ENCODE data around the gene DQX1. TPM values are rescaled to one million over a fixed set of nuclear protein-coding genes. Genes with fewer than 3 reads are reported as not detected.

DQX1 gene
- total and polyA plus RNA-seq, 2 of the 4 experiments (the other 2 are of a cell fraction), result 0.07 TPM; not detected in 1

DNA sequence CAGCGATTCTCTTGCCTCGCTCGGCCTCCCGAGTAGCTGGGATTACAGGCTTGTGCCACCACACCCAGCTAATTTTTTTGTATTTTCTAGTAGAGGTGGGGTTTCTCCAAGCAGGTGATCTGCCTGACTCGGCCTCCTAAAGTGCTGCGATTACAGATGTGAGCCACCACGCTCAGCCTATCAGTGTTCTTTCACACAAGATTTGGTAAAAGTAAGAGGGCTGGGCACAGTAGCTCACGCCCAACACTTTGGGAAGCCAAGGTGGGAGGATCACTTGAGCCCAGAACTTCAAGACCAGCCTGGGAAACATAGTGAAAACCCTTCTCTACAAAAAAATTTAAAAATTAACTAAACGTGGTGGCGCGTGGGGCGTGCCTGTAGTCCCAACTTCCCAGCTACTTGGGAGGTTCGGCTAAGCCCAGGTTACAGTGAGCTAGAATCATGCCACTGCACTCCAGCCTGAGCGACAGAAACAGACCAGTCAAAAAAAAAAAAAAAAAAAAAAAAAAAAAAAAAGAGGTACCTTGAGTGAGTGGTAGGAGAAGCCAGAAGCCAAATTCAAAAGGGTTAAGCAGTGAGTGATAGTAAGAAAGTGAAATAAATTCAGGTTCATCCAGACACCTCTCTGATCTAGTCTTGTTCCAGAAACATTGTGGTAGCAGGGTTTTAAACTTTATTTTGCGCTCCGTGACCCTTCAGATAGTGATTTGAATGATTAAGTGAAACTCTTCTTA lies 54.5 kb downstream of the DQX1 start:
- dilution Hi-C loops (cut with HindIII; ENCODE audit: low sequenced_read_pairs, unreplicated experiment), result no loop called here
- CTCF ChIA-PET, result no interaction called here
- no peak overlapping the region for H2BK15ac ChIP-seq (ENCODE audit: low read depth, low read length)
- intact Hi-C loops (cut with micrococcal nuclease), result no loop called here
- ATAC-seq (ENCODE audit: low read depth) (no peak), DNase-seq (no peak)
- H3K4me2 ChIP-seq (ENCODE audit: low read depth, low read length), result peak overlapping the region; percentile 89
- H2AK9ac ChIP-seq (replicated peaks; ENCODE audit: low read depth, low read length, poor library complexity), result peak overlapping the region; percentile 4
- H2AK5ac ChIP-seq (ENCODE audit: low read depth, low read length), result no peak overlapping the region
- 0 out of 2 replicates have a peak overlapping the region, but pooled peaks have one; percentile 87 for H4K91ac ChIP-seq (ENCODE audit: insufficient read depth, low read depth, low read length)
- in situ Hi-C loops (cut with MboI; ENCODE audit: low sequenced_read_pairs), result no loop called here
- H2BK120ac ChIP-seq (ENCODE audit: low read depth, low read length), result no peak overlapping the region
- H2BK20ac ChIP-seq (ENCODE audit: low read depth, low read length), result no peak overlapping the region
- peaks cover 15% of the 10 kb centered on the region for H3K36me3 ChIP-seq (ENCODE audit: control insufficient read depth, insufficient read depth, low read length)
- H4K8ac ChIP-seq (ENCODE audit: low read depth in 2 of 2, low read length in 2 of 2), result peak overlapping the region; percentile 97 to 98
- peak overlapping the region; percentile 65; the same call in 1 of the 2 replicates for H3K23ac ChIP-seq (ENCODE audit: low read depth, low read length)
- peak overlapping the region; percentile 91 for H3K27ac ChIP-seq (ENCODE audit: insufficient read depth, low read length)
- H4K20me1 ChIP-seq (ENCODE audit: insufficient read depth, low read length), result no peaks in the 10 kb centered on the region
- no peak overlapping the region for H2AFZ ChIP-seq (replicated peaks; ENCODE audit: low read length, poor library complexity)
- peak overlapping the region; percentile 95 for H4K5ac ChIP-seq (ENCODE audit: low read depth, low read length)
- H2BK5ac ChIP-seq (ENCODE audit: low read depth, low read length, poor library complexity, severe bottlenecking), result peak overlapping the region; percentile 34
- H3K4me1 ChIP-seq (ENCODE audit: control insufficient read depth, insufficient read depth, low read length), result peaks cover 4% of the 10 kb centered on the region; the same call in 1 of the 2 replicates
- POLR2A ChIA-PET (ENCODE audit: unreplicated experiment), result no interaction called here
- 50% methylated on average over 4 of the region's 16 CpGs; no CpG with 5 or more reads in 1 of the 2 experiments for WGBS, 2 experiments (ENCODE audit: extremely low coverage in 2 of 2, insufficient read length in 1 of 2)
- H3K4me3 ChIP-seq (ENCODE audit: insufficient read depth, low read depth, low read length), result peak overlapping the region; percentile 77
- no peaks in the 10 kb centered on the region for H3K27me3 ChIP-seq (ENCODE audit: control insufficient read depth, insufficient read depth, low read length)
- H3K9me3 ChIP-seq (ENCODE audit: control insufficient read depth, insufficient read depth, low read length), result no peaks in the 10 kb centered on the region
- peak overlapping the region; percentile 95 for H3K4ac ChIP-seq (ENCODE audit: low read depth, low read length)
- peak overlapping the region; percentile 93 for H3K9ac ChIP-seq (ENCODE audit: low read depth, low read length)
- no peaks in the 10 kb centered on the region for H3K9me1 ChIP-seq (ENCODE audit: insufficient read depth, low read length)
- H3K79me1 ChIP-seq (ENCODE audit: low read depth in 1 of 2, low read length in 2 of 2), result peaks cover 3 to 26% of the 10 kb centered on the region in 2 experiments; a peak in 2 of 4 replicates
- peak overlapping the region; percentile 16; the same call in 1 of the 2 replicates for H3K18ac ChIP-seq (ENCODE audit: low read depth, low read length)
- peak overlapping the region; percentile 96; the same call in 1 of the 2 replicates for H3K14ac ChIP-seq (replicated peaks; ENCODE audit: low read depth, low read length)
- no TSS peak for BruUV-seq (replicated peaks)
- H3K56ac ChIP-seq (ENCODE audit: extremely low read depth, insufficient read depth, low read length), result peak overlapping the region; percentile 84
- TF ChIP-seq RFX5 (IDR thresholded peaks at IDR 0.05; ENCODE audit: low read depth, low read length) (no peak), MAZ (IDR thresholded peaks at IDR 0.05; ENCODE audit: borderline replicate concordance, low read depth, low read length) (no peak), CEBPB (IDR thresholded peaks at IDR 0.05; ENCODE audit: low read depth, low read length) (no peak), RCOR1 (IDR thresholded peaks at IDR 0.05; ENCODE audit: insufficient replicate concordance, low read length) (no peak), CHD1 (IDR thresholded peaks at IDR 0.05; ENCODE audit: low read depth, low read length) (no peak), BHLHE40 (IDR thresholded peaks at IDR 0.05; ENCODE audit: low read depth, low read length) (no peak), NFE2L2 (IDR thresholded peaks at IDR 0.05; ENCODE audit: low read depth, low read length) (no peak), FOS (IDR thresholded peaks at IDR 0.05; ENCODE audit: low read depth, low read length) (no peak), MXI1 (IDR thresholded peaks at IDR 0.05; ENCODE audit: borderline replicate concordance, low read depth, low read length) (no peak), USF2 (IDR thresholded peaks at IDR 0.05; ENCODE audit: low read depth, low read length) (no peak), CTCF (conservative IDR thresholded peaks at IDR 0.05; ENCODE audit: low read depth, low read length) (no peak), SMC3 (IDR thresholded peaks at IDR 0.05; ENCODE audit: low read depth, low read length) (no peak), MAFK (IDR thresholded peaks at IDR 0.05; ENCODE audit: low read depth, low read length) (no peak)
- TF ChIP-seq, protein P1, sequence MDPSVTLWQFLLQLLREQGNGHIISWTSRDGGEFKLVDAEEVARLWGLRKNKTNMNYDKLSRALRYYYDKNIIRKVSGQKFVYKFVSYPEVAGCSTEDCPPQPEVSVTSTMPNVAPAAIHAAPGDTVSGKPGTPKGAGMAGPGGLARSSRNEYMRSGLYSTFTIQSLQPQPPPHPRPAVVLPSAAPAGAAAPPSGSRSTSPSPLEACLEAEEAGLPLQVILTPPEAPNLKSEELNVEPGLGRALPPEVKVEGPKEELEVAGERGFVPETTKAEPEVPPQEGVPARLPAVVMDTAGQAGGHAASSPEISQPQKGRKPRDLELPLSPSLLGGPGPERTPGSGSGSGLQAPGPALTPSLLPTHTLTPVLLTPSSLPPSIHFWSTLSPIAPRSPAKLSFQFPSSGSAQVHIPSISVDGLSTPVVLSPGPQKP (IDR thresholded peaks at IDR 0.05; ENCODE audit: borderline replicate concordance, low read depth, low read length), result no peak

Measured in IMR-90 (cell line).